Keratinocyte (primary cell): ENCODE measurements around the gene LAMB4.

ENCODE experiments used
- EZH2 ChIP-seq: IDR thresholded peaks from one replicate; pipeline ENCODE4 v1.6.1; 2012; ENCODE audit warnings: inconsistent platforms, mild to moderate bottlenecking, low read length, moderate library complexity
- TF ChIP-seq, protein P1 (sequence below), 3 experiments: IDR thresholded peaks in 1 of 3; conservative IDR thresholded peaks in 1 of 3; optimal IDR thresholded peaks in 1 of 3; 2 replicates in 2 of 3; 3 replicates in 1 of 3; pipeline versions ENCODE3 to v1.5.1; 2011; ENCODE audit warnings: low read length in 3 of 3, mild to moderate bottlenecking in 3 of 3, moderate library complexity in 2 of 3, control low read depth in 1 of 3, inconsistent platforms in 1 of 3; ENCODE audit not compliant: insufficient read depth in 2 of 3; ENCODE audit errors: extremely low read depth in 1 of 3

DNA sequence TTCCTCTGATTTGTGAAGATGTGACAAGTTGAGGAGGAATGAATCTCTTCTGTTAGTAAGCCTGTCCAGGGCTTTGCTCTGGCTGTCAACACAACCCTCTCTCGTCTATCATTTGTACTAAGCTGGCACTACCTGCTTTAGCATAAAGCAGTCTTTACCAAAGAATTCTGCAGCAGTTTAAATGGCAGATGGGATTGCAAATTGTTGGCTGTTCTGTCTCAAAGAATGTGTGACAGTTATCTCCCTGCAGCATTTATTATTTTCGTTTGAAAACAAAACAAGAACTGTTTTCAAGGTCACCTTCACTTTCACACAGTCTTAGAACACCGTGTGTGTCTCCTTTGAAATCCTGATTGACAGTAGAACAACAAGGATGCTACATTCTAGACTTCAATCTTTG lies 122.4 kb downstream of the LAMB4 start:
- TF ChIP-seq, protein P1, sequence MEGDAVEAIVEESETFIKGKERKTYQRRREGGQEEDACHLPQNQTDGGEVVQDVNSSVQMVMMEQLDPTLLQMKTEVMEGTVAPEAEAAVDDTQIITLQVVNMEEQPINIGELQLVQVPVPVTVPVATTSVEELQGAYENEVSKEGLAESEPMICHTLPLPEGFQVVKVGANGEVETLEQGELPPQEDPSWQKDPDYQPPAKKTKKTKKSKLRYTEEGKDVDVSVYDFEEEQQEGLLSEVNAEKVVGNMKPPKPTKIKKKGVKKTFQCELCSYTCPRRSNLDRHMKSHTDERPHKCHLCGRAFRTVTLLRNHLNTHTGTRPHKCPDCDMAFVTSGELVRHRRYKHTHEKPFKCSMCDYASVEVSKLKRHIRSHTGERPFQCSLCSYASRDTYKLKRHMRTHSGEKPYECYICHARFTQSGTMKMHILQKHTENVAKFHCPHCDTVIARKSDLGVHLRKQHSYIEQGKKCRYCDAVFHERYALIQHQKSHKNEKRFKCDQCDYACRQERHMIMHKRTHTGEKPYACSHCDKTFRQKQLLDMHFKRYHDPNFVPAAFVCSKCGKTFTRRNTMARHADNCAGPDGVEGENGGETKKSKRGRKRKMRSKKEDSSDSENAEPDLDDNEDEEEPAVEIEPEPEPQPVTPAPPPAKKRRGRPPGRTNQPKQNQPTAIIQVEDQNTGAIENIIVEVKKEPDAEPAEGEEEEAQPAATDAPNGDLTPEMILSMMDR (optimal IDR thresholded peaks at IDR 0.05 in 1 of 3, IDR thresholded peaks at IDR 0.05 in 1 of 3, conservative IDR thresholded peaks at IDR 0.05 in 1 of 3; ENCODE audit: extremely low read depth in 1 of 3, insufficient read depth in 2 of 3, low read length in 3 of 3), result no peak
- no peak for TF ChIP-seq EZH2
